ENCODE results near the gene GSTT2B.

GRCh38 chr22:23909296-23909898 is 51.6 kb downstream of the GSTT2B start:
- TF ChIP-seq POLR2A (IDR thresholded peaks at IDR 0.05; ENCODE audit: low read depth, low read length) (no peak), POLR2AphosphoS5 (IDR thresholded peaks at IDR 0.05; ENCODE audit: low read depth, low read length) (no peak), TAF1 (IDR thresholded peaks at IDR 0.05; ENCODE audit: borderline replicate concordance, low read depth, low read length) (no peak)
